Measurements from ENCODE around the gene ADAM17.

DNA sequence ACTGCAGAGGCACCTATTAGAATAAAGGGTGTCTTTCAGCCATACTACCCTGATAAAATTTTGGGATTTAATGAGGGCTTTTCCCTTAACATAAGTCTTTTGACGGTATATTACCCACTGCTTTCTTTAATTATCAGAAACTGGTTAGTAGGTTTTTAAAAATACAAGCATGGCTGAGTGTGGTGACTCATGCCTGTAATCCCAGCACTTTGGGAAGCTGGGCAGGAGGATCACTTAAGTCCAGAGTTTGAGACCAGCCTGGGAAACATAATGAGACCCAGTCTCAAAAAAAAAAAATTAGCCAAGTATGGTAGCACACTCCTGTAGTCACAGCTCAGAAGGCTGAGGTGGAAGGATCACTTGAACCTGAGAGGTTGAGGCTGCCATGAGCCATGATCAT, 116.1 kb downstream of the ADAM17 start:
- TF ChIP-seq POLR2AphosphoS5 (IDR thresholded peaks at IDR 0.05), result no peak
- TF ChIP-seq, protein P1, sequence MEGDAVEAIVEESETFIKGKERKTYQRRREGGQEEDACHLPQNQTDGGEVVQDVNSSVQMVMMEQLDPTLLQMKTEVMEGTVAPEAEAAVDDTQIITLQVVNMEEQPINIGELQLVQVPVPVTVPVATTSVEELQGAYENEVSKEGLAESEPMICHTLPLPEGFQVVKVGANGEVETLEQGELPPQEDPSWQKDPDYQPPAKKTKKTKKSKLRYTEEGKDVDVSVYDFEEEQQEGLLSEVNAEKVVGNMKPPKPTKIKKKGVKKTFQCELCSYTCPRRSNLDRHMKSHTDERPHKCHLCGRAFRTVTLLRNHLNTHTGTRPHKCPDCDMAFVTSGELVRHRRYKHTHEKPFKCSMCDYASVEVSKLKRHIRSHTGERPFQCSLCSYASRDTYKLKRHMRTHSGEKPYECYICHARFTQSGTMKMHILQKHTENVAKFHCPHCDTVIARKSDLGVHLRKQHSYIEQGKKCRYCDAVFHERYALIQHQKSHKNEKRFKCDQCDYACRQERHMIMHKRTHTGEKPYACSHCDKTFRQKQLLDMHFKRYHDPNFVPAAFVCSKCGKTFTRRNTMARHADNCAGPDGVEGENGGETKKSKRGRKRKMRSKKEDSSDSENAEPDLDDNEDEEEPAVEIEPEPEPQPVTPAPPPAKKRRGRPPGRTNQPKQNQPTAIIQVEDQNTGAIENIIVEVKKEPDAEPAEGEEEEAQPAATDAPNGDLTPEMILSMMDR (IDR thresholded peaks at IDR 0.05), result no peak
- no peak for TF ChIP-seq POLR2A (IDR thresholded peaks at IDR 0.05)
- no peak for TF ChIP-seq EP300 (IDR thresholded peaks at IDR 0.05)
